ENCODE data around the gene SYK.

DNA sequence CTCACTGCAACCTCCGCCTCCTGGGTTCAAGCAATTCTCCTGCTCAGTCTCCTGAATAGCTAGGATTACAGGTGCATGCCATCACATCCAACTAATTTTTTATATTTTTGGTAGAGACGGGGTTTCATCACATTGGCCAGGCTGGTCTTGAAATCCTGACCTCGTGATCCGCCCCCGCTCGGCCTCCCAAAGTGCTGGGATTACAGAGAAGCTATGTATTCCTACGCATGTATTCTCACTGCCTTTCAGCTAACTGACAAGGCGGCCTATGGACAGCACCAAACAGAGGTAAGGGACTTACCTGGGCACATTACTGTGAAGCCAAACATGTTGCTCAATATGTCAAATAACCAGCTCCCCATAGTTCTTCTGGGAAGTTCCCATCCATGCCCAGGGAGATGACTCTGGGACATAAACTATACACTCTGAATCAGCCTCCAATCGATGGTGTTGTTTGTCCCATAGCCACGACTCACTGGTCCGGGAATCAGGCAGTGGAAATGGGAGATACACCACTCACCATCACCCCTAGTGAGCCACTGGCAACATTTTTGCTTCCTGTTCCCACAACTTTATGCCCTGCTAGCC is 114.6 kb downstream of the SYK start:
- TF ChIP-seq TARDBP (IDR thresholded peaks at IDR 0.05) (no peak), SP1 (IDR thresholded peaks at IDR 0.05) (no peak)

Data from HEK293T (cell line).